Muscle layer of duodenum (tissue), 2 donors: Measurements from ENCODE around the gene PPIL6.
A peak's percentile ranks its signal among the peaks of the same experiment; 100 is the strongest.
"Not testable (repeated sequence)": the region's sequence is repeated elsewhere in the genome, so short reads cannot be mapped to it uniquely, and the experiment has no call there.

Experiments
- H3K27ac ChIP-seq: one replicate; pipeline ENCODE4 v1.7.0; 2013; ENCODE audit warnings: mild to moderate bottlenecking, low read length
- H3K27me3 ChIP-seq: one replicate; pipeline ENCODE4 v1.7.0; 2013; ENCODE audit warnings: low read depth, mild to moderate bottlenecking, control low read depth, low read length
- H3K36me3 ChIP-seq, 2 donors: one replicate each; pipeline ENCODE4 v1.7.0; 2013; ENCODE audit warnings: low read length in 2 of 2, control low read depth in 1 of 2, mild to moderate bottlenecking in 1 of 2; ENCODE audit not compliant: insufficient read depth in 2 of 2, control insufficient read depth in 1 of 2
- H3K4me1 ChIP-seq, 2 donors: one replicate each; pipeline ENCODE4 v1.7.0; 2013; ENCODE audit warnings: low read length in 2 of 2, mild to moderate bottlenecking in 2 of 2, control low read depth in 1 of 2, moderate library complexity in 1 of 2; ENCODE audit not compliant: insufficient read depth in 2 of 2, control insufficient read depth in 1 of 2
- H3K4me3 ChIP-seq, 2 donors: one replicate each; pipeline ENCODE4 v1.7.0; 2013; ENCODE audit warnings: low read length in 2 of 2, low read depth in 1 of 2, mild to moderate bottlenecking in 1 of 2
- H3K9me3 ChIP-seq, 2 donors: one replicate each; pipeline ENCODE4 v1.7.0; 2013; ENCODE audit warnings: low read length in 2 of 2, control low read depth in 1 of 2, mild to moderate bottlenecking in 1 of 2; ENCODE audit not compliant: control insufficient read depth in 1 of 2
- donor health status: healthy.

PPIL6 gene

GRCh38 chr6:109461733-109462526 is 21.5 kb upstream of the PPIL6 start:
- Histone ChIP-seq H3K9me3 (no peaks in the 10 kb centered on the region), H3K4me3 (no peak overlapping the region), H3K27me3 (no peaks in the 10 kb centered on the region), H3K4me1 (peaks cover 0 to 3% of the 10 kb centered on the region in 2 donors), H3K27ac (no peak overlapping the region), H3K36me3 (peaks cover 21 to 28% of the 10 kb centered on the region in 2 donors)

GRCh38 chr6:109461205-109461604 is 20.8 kb upstream of the PPIL6 start:
- not testable (repeated sequence) for H3K27me3 ChIP-seq, H3K4me1 ChIP-seq, H3K9me3 ChIP-seq, H3K27ac ChIP-seq, H3K4me3 ChIP-seq
- peaks cover 17 to 24% of the 10 kb centered on the region in 2 donors for H3K36me3 ChIP-seq

GRCh38 chr6:109460161-109460829 is 19.9 kb upstream of the PPIL6 start:
- Histone ChIP-seq H3K4me3 (no peak overlapping the region), H3K27ac (no peak overlapping the region), H3K36me3 (peaks cover 8 to 15% of the 10 kb centered on the region in 2 donors), H3K4me1 (peaks cover 6 to 13% of the 10 kb centered on the region in 2 donors), H3K27me3 (no peaks in the 10 kb centered on the region), H3K9me3 (no peaks in the 10 kb centered on the region)

GRCh38 chr6:109458774-109459531 is 18.5 kb upstream of the PPIL6 start:
- no peak overlapping the region for H3K27ac ChIP-seq

GRCh38 chr6:109457562-109457996 is 17.2 kb upstream of the PPIL6 start:
- Histone ChIP-seq H3K9me3 (no peaks in the 10 kb centered on the region), H3K36me3 (peaks cover 5 to 8% of the 10 kb centered on the region in 2 donors), H3K27me3 (no peaks in the 10 kb centered on the region), H3K4me1 (peaks cover 12 to 31% of the 10 kb centered on the region in 2 donors), H3K27ac (peak overlapping the region; percentile 77), H3K4me3 (no peak overlapping the region)

More at GRCh38 chr6:109458774-109459531, 18.5 kb upstream of the PPIL6 start:
- Histone ChIP-seq H3K4me1 (peaks cover 12 to 25% of the 10 kb centered on the region in 2 donors), H3K36me3 (peaks cover 7 to 11% of the 10 kb centered on the region in 2 donors), H3K9me3 (no peaks in the 10 kb centered on the region), H3K27me3 (no peaks in the 10 kb centered on the region), H3K4me3 (peak overlapping the region in 1 of 2 donors; percentile 28)

- H3K27ac ChIP-seq: peak overlapping the region; percentile 77
- H3K4me3 ChIP-seq: peak overlapping the region; percentile 61 to 90
- no peaks in the 10 kb centered on the region for H3K9me3 ChIP-seq
- H3K4me1 ChIP-seq: peaks cover 12 to 31% of the 10 kb centered on the region in 2 donors
- peaks cover 2 to 3% of the 10 kb centered on the region in 2 donors for H3K36me3 ChIP-seq
- H3K27me3 ChIP-seq: no peaks in the 10 kb centered on the region
These were observed 16.5 kb upstream of the PPIL6 start for GRCh38 chr6:109456710-109457561.

GRCh38 chr6:109456111-109456583 is 15.7 kb upstream of the PPIL6 start:
- Histone ChIP-seq H3K4me1 (peaks cover 12 to 31% of the 10 kb centered on the region in 2 donors), H3K27ac (peak overlapping the region; percentile 77), H3K9me3 (no peaks in the 10 kb centered on the region), H3K36me3 (no peaks in the 10 kb centered on the region), H3K27me3 (no peaks in the 10 kb centered on the region), H3K4me3 (peak overlapping the region; percentile 61 to 90)

- no peaks in the 10 kb centered on the region for H3K36me3 ChIP-seq
- no peaks in the 10 kb centered on the region for H3K27me3 ChIP-seq
- H3K4me3 ChIP-seq: peak within 1 kb of the TSS; percentile 68 to 90
- peaks cover 12 to 31% of the 10 kb centered on the region in 2 donors for H3K4me1 ChIP-seq
- H3K9me3 ChIP-seq: no peaks in the 10 kb centered on the region
- peak within 1 kb of the TSS; percentile 77 for H3K27ac ChIP-seq
These were observed 15.1 kb upstream of the PPIL6 start, which contains the start of gene MICAL1 for GRCh38 chr6:109455437-109456110. MICAL1 (minus strand) TSS chr6:109455772; CDS start chr6:109454196, 1,576 bp downstream.

GRCh38 chr6:109454496-109455436 is 14.3 kb upstream of the PPIL6 start:
- Histone ChIP-seq H3K27ac (peak overlapping the region; percentile 56), H3K27me3 (no peaks in the 10 kb centered on the region), H3K36me3 (no peaks in the 10 kb centered on the region), H3K4me1 (peaks cover 12 to 28% of the 10 kb centered on the region in 2 donors), H3K9me3 (no peaks in the 10 kb centered on the region), H3K4me3 (peak overlapping the region; percentile 68 to 90)
